HL-60 (cell line): ENCODE data around the gene OPRD1.
A peak's percentile ranks its signal among the peaks of the same experiment; 100 is the strongest.
"Not testable (repeated sequence)": the region's sequence is repeated elsewhere in the genome, so short reads cannot be mapped to it uniquely, and the experiment has no call there.

Experiments
- DNase-seq, 2 experiments: peaks; one replicate each; pipeline ENCODE4 v3.0.0-alpha.2; 2010 to 2020; ENCODE audit warnings: low read depth in 1 of 2, low spot score in 1 of 2
- H3K27ac ChIP-seq: fragments of 250-450 bp; sonication (Bioruptor Pico); replicated peaks from 2 replicates; pipeline ENCODE4 v1.5.1; 2020; ENCODE audit warnings: mild to moderate bottlenecking, moderate library complexity
- H3K27me3 ChIP-seq: fragments of 250-450 bp; sonication (Bioruptor Pico); 2 replicates; pipeline ENCODE4 v1.5.1; 2021; ENCODE audit warnings: mild to moderate bottlenecking, moderate library complexity; ENCODE audit not compliant: insufficient read depth, poor library complexity, severe bottlenecking
- H3K4me3 ChIP-seq: replicated peaks from 2 replicates; pipeline ENCODE4 v1.5.1; 2011; ENCODE audit warnings: mild to moderate bottlenecking, control low read depth, low read length; ENCODE audit not compliant: insufficient read depth
- CTCF ChIP-seq: IDR thresholded peaks from one replicate; pipeline ENCODE4 v1.5.1; 2011; ENCODE audit warnings: low read length, control low read depth, inconsistent platforms; ENCODE audit not compliant: insufficient read depth
- GABPA ChIP-seq: IDR thresholded peaks from 2 replicates; pipeline ENCODE4 v1.6.1; 2012; ENCODE audit warnings: low read depth
- POLR2AphosphoS5 ChIP-seq: IDR thresholded peaks from 2 replicates; pipeline ENCODE4 v1.6.1; 2012; ENCODE audit warnings: low read depth
- REST ChIP-seq: IDR thresholded peaks from 2 replicates; pipeline ENCODE4 v1.6.1; 2012; ENCODE audit warnings: low read depth; ENCODE audit not compliant: insufficient replicate concordance
- SPI1 ChIP-seq: IDR thresholded peaks from 2 replicates; pipeline ENCODE4 v1.6.1; 2012; ENCODE audit warnings: low read depth, mild to moderate bottlenecking, borderline replicate concordance

Gene OPRD1

GRCh38 chr1:28845786-28846543, 34.0 kb downstream of the OPRD1 start:
- Histone ChIP-seq H3K4me3 (no peak overlapping the region), H3K27ac (no peak overlapping the region), H3K27me3 (no peaks in the 10 kb centered on the region)
- TF ChIP-seq SPI1 (peak; percentile 38; the same call in 1 of the 2 replicates), POLR2AphosphoS5 (no peak)
- DNase-seq, result no peak

GRCh38 chr1:28847207-28847606, 35.2 kb downstream of the OPRD1 start:
- H3K27me3 ChIP-seq, DNase-seq, H3K27ac ChIP-seq, H3K4me3 ChIP-seq: not testable (repeated sequence)

- no peak for DNase-seq
- Histone ChIP-seq H3K27ac (no peak overlapping the region), H3K27me3 (no peaks in the 10 kb centered on the region), H3K4me3 (no peak overlapping the region)
- TF ChIP-seq GABPA, result no peak
- TF ChIP-seq REST, result no peak
- TF ChIP-seq CTCF, result no peak
- no peak for TF ChIP-seq POLR2AphosphoS5
- TF ChIP-seq SPI1, result no peak
Measured at GRCh38 chr1:28848416-28848815, 36.4 kb downstream of the OPRD1 start.

GRCh38 chr1:28853093-28853742, 41.2 kb downstream of the OPRD1 start:
- H3K27me3 ChIP-seq, result no peaks in the 10 kb centered on the region
- peak; percentile 6 to 33 for DNase-seq
- no peak overlapping the region for H3K27ac ChIP-seq
- no peak overlapping the region for H3K4me3 ChIP-seq
- TF ChIP-seq SPI1 (no peak), REST (no peak), POLR2AphosphoS5 (no peak), GABPA (no peak)

GRCh38 chr1:28854406-28854805, 42.4 kb downstream of the OPRD1 start:
- not testable (repeated sequence) for DNase-seq, H3K27ac ChIP-seq, H3K4me3 ChIP-seq, H3K27me3 ChIP-seq

GRCh38 chr1:28855046-28855445, 43.1 kb downstream of the OPRD1 start:
- TF ChIP-seq GABPA (no peak), POLR2AphosphoS5 (no peak), SPI1 (no peak), REST (no peak), CTCF (no peak)
- Histone ChIP-seq H3K4me3 (no peak overlapping the region), H3K27me3 (no peaks in the 10 kb centered on the region), H3K27ac (no peak overlapping the region)
- no peak for DNase-seq
